ENCODE measurements around the gene TPST2. TPM values are rescaled to one million over a fixed set of nuclear protein-coding genes. Genes with fewer than 3 reads are reported as not detected.

TPST2 gene
- total RNA-seq, 4 donors from 2014 or later = 99.2 to 154 (median 121) TPM

DNA sequence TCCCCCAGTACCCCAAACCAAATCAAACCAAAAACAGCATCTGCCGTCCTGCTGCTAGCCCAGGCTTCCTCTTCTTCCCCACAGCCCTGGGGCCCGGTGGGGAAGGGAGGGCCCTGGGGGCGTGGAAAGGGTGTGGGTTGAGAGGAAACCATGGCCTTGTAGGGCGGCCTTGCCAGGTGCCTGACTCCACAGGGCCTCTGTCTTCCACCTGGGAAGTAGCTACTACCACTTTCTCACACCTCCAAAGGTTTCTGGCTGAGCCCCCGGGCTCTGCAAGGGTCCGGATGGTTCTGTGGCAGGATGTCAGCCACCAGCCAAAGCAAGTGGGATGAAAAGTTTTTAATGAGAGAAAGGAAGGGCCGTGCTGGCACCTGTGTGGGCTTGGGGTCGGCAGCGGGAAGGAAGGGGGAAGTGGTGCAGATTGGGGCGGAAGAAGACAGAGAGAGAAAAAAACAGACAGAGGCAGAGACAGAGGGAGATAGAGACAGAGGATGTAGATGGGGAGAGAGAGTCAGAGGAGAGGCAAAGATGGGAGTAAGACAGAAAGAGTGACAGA lies 10.5 kb downstream of the TPST2 start:
- H3K4me3 ChIP-seq (replicated peaks in 1 of 3) = no peak overlapping the region
- H3K4me1 ChIP-seq = peaks cover 8 to 22% of the 10 kb centered on the region in 2 donors
- no peaks in the 10 kb centered on the region for H3K9me3 ChIP-seq
- WGBS, 2 donors = 69 to 70% methylated on average over 7 to 10 of the region's 10 CpGs
- H3K27me3 ChIP-seq = no peaks in the 10 kb centered on the region
- no peak for TF ChIP-seq POLR2A (IDR thresholded peaks at IDR 0.05)
- TF ChIP-seq, protein P1, sequence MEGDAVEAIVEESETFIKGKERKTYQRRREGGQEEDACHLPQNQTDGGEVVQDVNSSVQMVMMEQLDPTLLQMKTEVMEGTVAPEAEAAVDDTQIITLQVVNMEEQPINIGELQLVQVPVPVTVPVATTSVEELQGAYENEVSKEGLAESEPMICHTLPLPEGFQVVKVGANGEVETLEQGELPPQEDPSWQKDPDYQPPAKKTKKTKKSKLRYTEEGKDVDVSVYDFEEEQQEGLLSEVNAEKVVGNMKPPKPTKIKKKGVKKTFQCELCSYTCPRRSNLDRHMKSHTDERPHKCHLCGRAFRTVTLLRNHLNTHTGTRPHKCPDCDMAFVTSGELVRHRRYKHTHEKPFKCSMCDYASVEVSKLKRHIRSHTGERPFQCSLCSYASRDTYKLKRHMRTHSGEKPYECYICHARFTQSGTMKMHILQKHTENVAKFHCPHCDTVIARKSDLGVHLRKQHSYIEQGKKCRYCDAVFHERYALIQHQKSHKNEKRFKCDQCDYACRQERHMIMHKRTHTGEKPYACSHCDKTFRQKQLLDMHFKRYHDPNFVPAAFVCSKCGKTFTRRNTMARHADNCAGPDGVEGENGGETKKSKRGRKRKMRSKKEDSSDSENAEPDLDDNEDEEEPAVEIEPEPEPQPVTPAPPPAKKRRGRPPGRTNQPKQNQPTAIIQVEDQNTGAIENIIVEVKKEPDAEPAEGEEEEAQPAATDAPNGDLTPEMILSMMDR (IDR thresholded peaks at IDR 0.05) = no peak
- intact Hi-C loops (cut with DNase I) = no loop called here
- H3K36me3 ChIP-seq = peaks cover 0 to 6% of the 10 kb centered on the region in 2 donors
- H3K27ac ChIP-seq = no peak overlapping the region
- DNase-seq = no peak

DNA sequence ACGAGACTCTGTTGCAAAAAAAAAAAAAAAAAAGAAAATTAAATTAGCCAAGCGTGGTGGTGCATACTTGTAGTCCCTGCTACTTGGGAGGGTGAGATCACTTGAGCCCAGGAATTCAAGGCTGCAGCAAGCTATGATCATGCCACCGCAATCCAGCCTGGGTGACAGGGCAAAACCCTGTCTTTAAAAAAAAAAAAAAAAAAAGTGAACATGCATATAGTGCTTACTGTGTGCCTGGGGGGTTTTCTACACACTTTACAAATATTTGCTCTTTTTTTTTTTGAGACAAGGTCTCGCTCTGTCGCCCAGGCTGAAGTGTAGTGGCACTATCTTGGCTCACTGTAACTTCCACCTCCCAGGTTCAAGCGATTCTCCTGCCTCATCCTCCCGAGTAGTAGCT lies 12.9 kb downstream of the TPST2 start:
- DNase-seq = no peak
- H3K9me3 ChIP-seq = no peaks in the 10 kb centered on the region
- no peak overlapping the region for H3K4me3 ChIP-seq (replicated peaks in 1 of 3)
- H3K27me3 ChIP-seq = no peaks in the 10 kb centered on the region
- no peak for TF ChIP-seq POLR2A (IDR thresholded peaks at IDR 0.05)
- TF ChIP-seq, protein P1 (IDR thresholded peaks at IDR 0.05) = no peak
- no peak overlapping the region for H3K27ac ChIP-seq
- peaks cover 7 to 11% of the 10 kb centered on the region in 2 donors for H3K4me1 ChIP-seq
- peaks cover 0 to 3% of the 10 kb centered on the region in 2 donors for H3K36me3 ChIP-seq
- intact Hi-C loops (cut with DNase I) = no loop called here
- WGBS, 2 donors = 89 to 96% methylated on average over 7 of the region's 7 CpGs

DNA sequence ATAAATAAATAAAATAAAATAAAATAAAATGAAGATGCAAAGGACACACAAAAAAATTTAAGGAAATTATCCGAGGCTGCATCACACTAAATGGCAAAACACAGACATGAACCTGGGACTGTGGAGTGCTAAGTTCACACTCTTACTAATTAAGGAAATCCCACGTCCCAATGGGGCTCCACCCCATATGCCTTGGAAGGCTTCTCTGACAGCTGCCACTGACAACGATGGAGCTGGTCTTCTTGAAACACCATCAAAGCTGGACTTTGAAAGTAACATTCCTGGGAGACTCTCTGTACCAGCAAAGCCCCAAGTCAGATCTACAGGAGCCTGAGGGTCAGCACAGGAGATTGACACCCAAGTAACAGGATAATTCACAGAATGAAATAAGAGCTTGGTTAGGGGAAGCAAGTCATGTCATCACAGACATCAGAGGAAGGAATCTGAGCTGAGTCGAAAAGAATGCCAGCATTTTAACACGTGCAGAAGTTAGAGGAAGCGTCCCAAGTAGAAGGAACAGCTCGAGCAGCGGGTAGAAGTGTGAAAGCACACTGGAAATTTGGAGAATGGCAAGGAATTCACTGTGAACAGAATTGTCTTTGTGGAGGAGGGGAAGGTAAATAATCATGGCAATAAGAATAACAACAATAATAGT lies 13.8 kb downstream of the TPST2 start:
- no peaks in the 10 kb centered on the region for H3K36me3 ChIP-seq
- TF ChIP-seq, protein P1 (IDR thresholded peaks at IDR 0.05) = no peak
- no peak for TF ChIP-seq POLR2A (IDR thresholded peaks at IDR 0.05)
- 69 to 78% methylated on average over 8 of the region's 8 CpGs for WGBS, 2 donors
- no peaks in the 10 kb centered on the region for H3K27me3 ChIP-seq
- peaks cover 7 to 11% of the 10 kb centered on the region in 2 donors for H3K4me1 ChIP-seq
- no peak for DNase-seq
- H3K9me3 ChIP-seq = no peaks in the 10 kb centered on the region
- intact Hi-C loops (cut with DNase I) = no loop called here
- no peak overlapping the region for H3K27ac ChIP-seq
- H3K4me3 ChIP-seq (replicated peaks in 1 of 3) = no peak overlapping the region

DNA sequence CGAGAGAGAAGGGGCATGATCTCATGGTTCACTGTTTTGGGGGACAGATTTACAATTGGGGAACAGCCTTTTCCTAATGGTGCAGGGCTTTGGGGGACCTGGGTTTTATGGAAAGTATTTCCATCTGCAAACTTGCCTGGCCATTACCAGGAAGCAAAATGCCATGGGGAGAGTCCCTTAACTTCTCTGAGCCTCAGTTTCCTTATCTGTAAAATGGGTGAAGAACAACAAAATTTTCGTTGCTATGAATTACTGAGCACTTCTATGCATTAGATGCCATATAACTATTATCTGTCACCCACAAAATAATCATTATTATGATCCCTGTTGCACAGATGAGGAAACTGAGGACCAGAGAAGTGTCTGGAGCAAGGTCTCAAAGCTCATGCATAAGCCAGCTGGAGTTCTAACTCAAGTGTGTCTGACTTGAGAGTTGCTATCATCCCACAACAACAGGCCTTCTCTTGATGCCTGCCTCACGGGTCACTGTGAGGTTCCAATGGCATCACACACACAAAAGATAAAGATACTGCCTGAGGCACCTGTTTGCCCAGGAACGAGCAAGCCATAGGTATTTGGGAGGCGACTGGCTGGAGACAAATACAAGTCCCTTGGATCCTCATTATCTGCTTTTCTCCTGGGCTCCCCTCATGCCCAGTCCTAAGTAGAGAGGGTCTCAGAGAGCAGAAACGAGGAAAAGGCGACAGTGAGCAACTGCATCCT lies 15.8 kb downstream of the TPST2 start:
- 80 to 82% methylated on average over 7 of the region's 7 CpGs for WGBS, 2 donors
- Histone ChIP-seq H3K27ac (no peak overlapping the region), H3K4me1 (peaks cover 11 to 17% of the 10 kb centered on the region in 2 donors), H3K4me3 (replicated peaks in 1 of 3) (no peak overlapping the region), H3K36me3 (no peaks in the 10 kb centered on the region), H3K9me3 (no peaks in the 10 kb centered on the region), H3K27me3 (no peaks in the 10 kb centered on the region)
- no peak for DNase-seq
- no peak for TF ChIP-seq POLR2A (IDR thresholded peaks at IDR 0.05)
- TF ChIP-seq, protein P1 (IDR thresholded peaks at IDR 0.05) = no peak
- intact Hi-C loops (cut with DNase I) = no loop called here
